Measurements from ENCODE around the gene NPHP4. TPM values are rescaled to one million over a fixed set of nuclear protein-coding genes. Genes with fewer than 3 reads are reported as not detected.

Gene NPHP4
- total RNA-seq, 1 experiment from 2014 or later, result 18.8 TPM

DNA sequence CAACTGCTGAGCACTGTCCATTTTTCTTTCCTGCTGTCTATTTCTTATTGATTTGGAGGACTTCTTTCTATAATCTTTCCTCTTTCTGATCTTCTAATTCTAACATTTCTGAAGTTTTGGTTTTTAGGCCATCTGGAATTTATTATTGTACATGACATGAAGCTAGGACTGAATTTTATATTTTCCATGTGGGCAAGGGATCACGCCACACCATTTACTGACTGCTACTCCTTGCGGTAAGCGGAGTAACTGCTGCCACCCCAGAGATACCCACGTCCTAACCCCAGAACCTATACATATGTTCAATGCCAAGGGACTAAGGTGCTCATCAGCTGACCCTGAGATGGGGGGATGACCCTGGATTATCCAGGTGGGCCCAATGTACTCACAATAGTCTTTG lies 70.6 kb downstream of the NPHP4 start:
- H3K27ac ChIP-seq (ENCODE audit: low read length), result no peak overlapping the region
- no peaks in the 10 kb centered on the region for H3F3A ChIP-seq (ENCODE audit: low read length, unreplicated experiment)
- H3K4me2 ChIP-seq (ENCODE audit: low read length), result no peak overlapping the region
- H3K36me3 ChIP-seq (ENCODE audit: low read depth, low read length), result no peaks in the 10 kb centered on the region
- H3K9ac ChIP-seq (ENCODE audit: low read length), result no peak overlapping the region
- BruUV-seq (replicated peaks), result no TSS peak
- H2AFZ ChIP-seq (ENCODE audit: low read length), result no peak overlapping the region
- H3K27me3 ChIP-seq (ENCODE audit: low read length), result no peaks in the 10 kb centered on the region
- no peaks in the 10 kb centered on the region for H4K20me1 ChIP-seq (ENCODE audit: low read length)
- H3K4me1 ChIP-seq (ENCODE audit: insufficient read depth, low read length), result no peaks in the 10 kb centered on the region
- no peak for TF ChIP-seq CTCF (conservative IDR thresholded peaks at IDR 0.05; ENCODE audit: low read depth, low read length)
- no peak for TF ChIP-seq EZH2phosphoT487 (IDR thresholded peaks at IDR 0.05; ENCODE audit: borderline replicate concordance, low read length)
- TF ChIP-seq EZH2 (IDR thresholded peaks at IDR 0.05; ENCODE audit: low read length, unreplicated experiment), result no peak
- ATAC-seq (no peak), DNase-seq (no peak)
- no peak overlapping the region for H3K4me3 ChIP-seq (ENCODE audit: low read length)
- POLR2A ChIA-PET (ENCODE audit: unreplicated experiment), result no interaction called here
- intact Hi-C loops (cut with micrococcal nuclease), result no loop called here
- H3K9me2 ChIP-seq (replicated peaks; ENCODE audit: low read length), result no peaks in the 10 kb centered on the region
- CTCF ChIA-PET, result no interaction called here
- no peaks in the 10 kb centered on the region for H3K79me2 ChIP-seq (ENCODE audit: low read length)
- H3K9me3 ChIP-seq (ENCODE audit: low read length), result no peaks in the 10 kb centered on the region

DNA sequence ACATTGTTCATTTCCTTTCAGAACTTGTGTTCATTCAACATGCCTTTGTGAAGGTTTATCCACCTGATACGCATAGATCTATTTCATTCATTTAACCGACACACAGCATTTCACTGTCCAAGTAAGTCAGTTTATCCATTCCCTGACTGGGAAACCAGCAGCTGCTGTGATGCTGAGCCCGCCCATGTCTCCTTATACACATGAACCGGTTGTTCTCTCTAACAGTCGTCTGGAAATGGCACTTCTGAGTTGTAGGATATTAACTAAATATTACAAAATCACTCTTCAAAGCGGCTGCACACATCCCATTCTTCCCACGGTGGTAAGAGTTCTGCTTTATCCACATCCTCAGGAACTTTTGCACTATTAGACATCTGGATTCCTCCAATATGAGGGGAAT lies 71.1 kb downstream of the NPHP4 start:
- H2AFZ ChIP-seq (ENCODE audit: low read length), result no peak overlapping the region
- no TSS peak for BruUV-seq (replicated peaks)
- H3K9me3 ChIP-seq (ENCODE audit: low read length), result no peaks in the 10 kb centered on the region
- H3K4me3 ChIP-seq (ENCODE audit: low read length), result no peak overlapping the region
- TF ChIP-seq CTCF (conservative IDR thresholded peaks at IDR 0.05; ENCODE audit: low read depth, low read length), result no peak
- TF ChIP-seq EZH2 (IDR thresholded peaks at IDR 0.05; ENCODE audit: low read length, unreplicated experiment), result no peak
- no peak for TF ChIP-seq EZH2phosphoT487 (IDR thresholded peaks at IDR 0.05; ENCODE audit: borderline replicate concordance, low read length)
- H4K20me1 ChIP-seq (ENCODE audit: low read length), result no peaks in the 10 kb centered on the region
- ChIA-PET CTCF (no interaction called here), POLR2A (ENCODE audit: unreplicated experiment) (no interaction called here)
- intact Hi-C loops (cut with micrococcal nuclease), result no loop called here
- ATAC-seq (no peak), DNase-seq (no peak)
- no peaks in the 10 kb centered on the region for H3F3A ChIP-seq (ENCODE audit: low read length, unreplicated experiment)
- H3K4me1 ChIP-seq (ENCODE audit: insufficient read depth, low read length), result no peaks in the 10 kb centered on the region
- no peaks in the 10 kb centered on the region for H3K9me2 ChIP-seq (replicated peaks; ENCODE audit: low read length)
- H3K27me3 ChIP-seq (ENCODE audit: low read length), result no peaks in the 10 kb centered on the region
- H3K79me2 ChIP-seq (ENCODE audit: low read length), result no peaks in the 10 kb centered on the region
- no peaks in the 10 kb centered on the region for H3K36me3 ChIP-seq (ENCODE audit: low read depth, low read length)
- H3K4me2 ChIP-seq (ENCODE audit: low read length), result no peak overlapping the region
- H3K27ac ChIP-seq (ENCODE audit: low read length), result no peak overlapping the region
- no peak overlapping the region for H3K9ac ChIP-seq (ENCODE audit: low read length)

GRCh38 chr1:5920201-5920600 lies 72.0 kb downstream of the NPHP4 start:
- Histone ChIP-seq H3F3A (ENCODE audit: low read length, unreplicated experiment) (no peaks in the 10 kb centered on the region), H3K9me2 (replicated peaks; ENCODE audit: low read length) (no peaks in the 10 kb centered on the region), H4K20me1 (ENCODE audit: low read length) (no peaks in the 10 kb centered on the region), H3K9ac (ENCODE audit: low read length) (no peak overlapping the region), H3K79me2 (ENCODE audit: low read length) (no peaks in the 10 kb centered on the region), H3K27me3 (ENCODE audit: low read length) (no peaks in the 10 kb centered on the region), H3K4me1 (ENCODE audit: insufficient read depth, low read length) (no peaks in the 10 kb centered on the region), H3K36me3 (ENCODE audit: low read depth, low read length) (no peaks in the 10 kb centered on the region), H3K4me2 (ENCODE audit: low read length) (no peak overlapping the region), H3K4me3 (ENCODE audit: low read length) (no peak overlapping the region), H2AFZ (ENCODE audit: low read length) (no peak overlapping the region), H3K27ac (ENCODE audit: low read length) (no peak overlapping the region), H3K9me3 (ENCODE audit: low read length) (no peaks in the 10 kb centered on the region)
- ChIA-PET POLR2A (ENCODE audit: unreplicated experiment) (no interaction called here), CTCF (no interaction called here)
- no peak for ATAC-seq
- intact Hi-C loops (cut with micrococcal nuclease), result no loop called here
- BruUV-seq (replicated peaks), result no TSS peak
- no peak for DNase-seq
- TF ChIP-seq EZH2phosphoT487 (IDR thresholded peaks at IDR 0.05; ENCODE audit: borderline replicate concordance, low read length) (no peak), EZH2 (IDR thresholded peaks at IDR 0.05; ENCODE audit: low read length, unreplicated experiment) (no peak), CTCF (conservative IDR thresholded peaks at IDR 0.05; ENCODE audit: low read depth, low read length) (no peak)
